ENCODE measurements around the gene VPS51. TPM values are rescaled to one million over a fixed set of nuclear protein-coding genes. Genes with fewer than 3 reads are reported as not detected.

VPS51 gene
- total and polyA plus RNA-seq, 2 of the 13 experiments (the other 11 are each of a cell fraction or from before 2014, with no cell fraction given), result 76.3 to 90.6 TPM

DNA sequence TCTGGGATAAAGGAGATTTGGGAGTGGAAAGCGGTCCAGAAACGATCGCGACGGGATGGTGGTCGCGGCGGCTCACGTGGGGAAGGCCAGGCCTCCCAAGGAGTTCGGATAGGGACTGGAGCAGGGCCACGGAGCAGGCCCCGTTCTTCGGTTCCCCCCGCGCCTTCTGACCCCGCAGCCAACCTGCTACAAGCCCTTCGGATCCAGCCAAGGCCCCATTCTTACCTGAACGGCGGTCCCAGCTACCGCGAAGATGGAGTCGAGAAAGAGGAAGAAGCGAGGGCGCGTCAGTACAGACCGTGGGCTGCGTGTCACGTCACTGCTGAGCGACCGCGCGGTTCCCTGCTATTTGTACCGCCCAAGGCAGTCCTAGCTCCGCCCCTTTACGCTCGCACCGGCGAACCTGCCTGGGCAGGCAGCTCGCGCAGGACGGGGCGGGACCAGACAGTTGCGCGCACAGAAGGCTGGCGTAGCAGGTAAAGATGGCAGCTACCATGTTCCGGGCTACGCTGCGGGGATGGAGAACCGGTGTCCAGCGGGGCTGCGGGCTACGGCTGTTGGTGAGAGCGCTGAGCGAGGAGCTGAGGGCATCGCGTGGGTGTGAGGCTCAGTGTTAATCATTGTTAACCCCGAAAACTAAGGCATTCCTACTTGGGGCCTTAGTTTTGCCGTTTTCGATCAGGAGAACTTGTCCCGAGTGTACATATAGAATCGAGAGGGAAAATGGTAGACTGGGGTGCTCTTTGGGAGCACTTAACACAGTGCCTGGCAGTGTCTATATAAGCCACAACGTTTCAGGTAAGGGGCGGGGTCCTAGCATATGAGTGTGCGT is 26.1 kb downstream of the VPS51 start, which contains the start of the genes FAU and MRPL49 (continued):
- TF ChIP-seq, protein P1, sequence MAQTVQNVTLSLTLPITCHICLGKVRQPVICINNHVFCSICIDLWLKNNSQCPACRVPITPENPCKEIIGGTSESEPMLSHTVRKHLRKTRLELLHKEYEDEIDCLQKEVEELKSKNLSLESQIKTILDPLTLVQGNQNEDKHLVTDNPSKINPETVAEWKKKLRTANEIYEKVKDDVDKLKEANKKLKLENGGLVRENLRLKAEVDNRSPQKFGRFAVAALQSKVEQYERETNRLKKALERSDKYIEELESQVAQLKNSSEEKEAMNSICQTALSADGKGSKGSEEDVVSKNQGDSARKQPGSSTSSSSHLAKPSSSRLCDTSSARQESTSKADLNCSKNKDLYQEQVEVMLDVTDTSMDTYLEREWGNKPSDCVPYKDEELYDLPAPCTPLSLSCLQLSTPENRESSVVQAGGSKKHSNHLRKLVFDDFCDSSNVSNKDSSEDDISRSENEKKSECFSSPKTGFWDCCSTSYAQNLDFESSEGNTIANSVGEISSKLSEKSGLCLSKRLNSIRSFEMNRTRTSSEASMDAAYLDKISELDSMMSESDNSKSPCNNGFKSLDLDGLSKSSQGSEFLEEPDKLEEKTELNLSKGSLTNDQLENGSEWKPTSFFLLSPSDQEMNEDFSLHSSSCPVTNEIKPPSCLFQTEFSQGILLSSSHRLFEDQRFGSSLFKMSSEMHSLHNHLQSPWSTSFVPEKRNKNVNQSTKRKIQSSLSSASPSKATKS (CRISPR knock-in tag; IDR thresholded peaks at IDR 0.05), result no peak
- TF ChIP-seq, protein P2, sequence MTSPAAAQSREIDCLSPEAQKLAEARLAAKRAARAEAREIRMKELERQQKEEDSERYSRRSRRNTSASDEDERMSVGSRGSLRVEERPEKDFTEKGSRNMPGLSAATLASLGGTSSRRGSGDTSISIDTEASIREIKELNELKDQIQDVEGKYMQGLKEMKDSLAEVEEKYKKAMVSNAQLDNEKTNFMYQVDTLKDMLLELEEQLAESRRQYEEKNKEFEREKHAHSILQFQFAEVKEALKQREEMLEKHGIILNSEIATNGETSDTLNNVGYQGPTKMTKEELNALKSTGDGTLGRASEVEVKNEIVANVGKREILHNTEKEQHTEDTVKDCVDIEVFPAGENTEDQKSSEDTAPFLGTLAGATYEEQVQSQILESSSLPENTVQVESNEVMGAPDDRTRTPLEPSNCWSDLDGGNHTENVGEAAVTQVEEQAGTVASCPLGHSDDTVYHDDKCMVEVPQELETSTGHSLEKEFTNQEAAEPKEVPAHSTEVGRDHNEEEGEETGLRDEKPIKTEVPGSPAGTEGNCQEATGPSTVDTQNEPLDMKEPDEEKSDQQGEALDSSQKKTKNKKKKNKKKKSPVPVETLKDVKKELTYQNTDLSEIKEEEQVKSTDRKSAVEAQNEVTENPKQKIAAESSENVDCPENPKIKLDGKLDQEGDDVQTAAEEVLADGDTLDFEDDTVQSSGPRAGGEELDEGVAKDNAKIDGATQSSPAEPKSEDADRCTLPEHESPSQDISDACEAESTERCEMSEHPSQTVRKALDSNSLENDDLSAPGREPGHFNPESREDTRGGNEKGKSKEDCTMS (CRISPR knock-in tag; conservative IDR thresholded peaks at IDR 0.05), result no peak
- TF ChIP-seq HDAC2 (CRISPR knock-in tag; IDR thresholded peaks at IDR 0.05) (peak; percentile 79), ZNF501 (CRISPR knock-in tag; IDR thresholded peaks at IDR 0.05) (peak; percentile 81), ZNF230 (CRISPR knock-in tag; IDR thresholded peaks at IDR 0.05) (peak; percentile 74; the same call in 1 of the 2 replicates), ERF (CRISPR knock-in tag; IDR thresholded peaks at IDR 0.05) (peak; percentile 85), NCOA1 (CRISPR knock-in tag; IDR thresholded peaks at IDR 0.05) (no peak), ZFP36L2 (CRISPR knock-in tag; IDR thresholded peaks at IDR 0.05) (no peak), NFE2L2 (IDR thresholded peaks at IDR 0.05; ENCODE audit: low read length) (no peak), PCBP1 (IDR thresholded peaks at IDR 0.05; ENCODE audit: borderline replicate concordance, low read depth, low read length) (no peak), ZNF775 (CRISPR knock-in tag; IDR thresholded peaks at IDR 0.05; ENCODE audit: borderline replicate concordance) (peak; percentile 55; the same call in 1 of the 2 replicates), ZNF674 (CRISPR knock-in tag; IDR thresholded peaks at IDR 0.05; ENCODE audit: low read depth) (no peak), KLF12 (CRISPR knock-in tag; IDR thresholded peaks at IDR 0.05; ENCODE audit: borderline replicate concordance) (0 out of 2 replicates have a peak, but pooled peaks have one; percentile 44), BCL6 (CRISPR knock-in tag; IDR thresholded peaks at IDR 0.05) (0 out of 2 replicates have a peak, but pooled peaks have one; percentile 14), ZNF572 (CRISPR knock-in tag; IDR thresholded peaks at IDR 0.05) (no peak), ZNF670 (CRISPR knock-in tag; IDR thresholded peaks at IDR 0.05; ENCODE audit: borderline replicate concordance) (peak; percentile 85), HNRNPLL (IDR thresholded peaks at IDR 0.05; ENCODE audit: low read depth, low read length, poor library complexity, severe bottlenecking) (peak; percentile 96), ZNF33A (CRISPR knock-in tag; IDR thresholded peaks at IDR 0.05; ENCODE audit: borderline replicate concordance) (no peak), CENPX (CRISPR knock-in tag; IDR thresholded peaks at IDR 0.05) (no peak), DMAP1 (CRISPR knock-in tag; IDR thresholded peaks at IDR 0.05) (peak; percentile 58)
- TF ChIP-seq, protein P3, sequence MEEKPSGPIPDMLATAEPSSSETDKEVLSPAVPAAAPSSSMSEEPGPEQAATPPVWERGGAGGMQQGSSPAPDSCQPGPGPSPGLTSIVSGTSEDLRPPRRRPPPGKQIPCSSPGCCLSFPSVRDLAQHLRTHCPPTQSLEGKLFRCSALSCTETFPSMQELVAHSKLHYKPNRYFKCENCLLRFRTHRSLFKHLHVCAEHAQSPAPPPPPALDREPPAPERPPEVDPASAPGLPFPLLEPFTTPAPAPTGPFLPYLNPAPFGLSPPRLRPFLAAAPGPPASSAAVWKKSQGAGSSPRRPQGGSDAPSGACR (CRISPR knock-in tag; IDR thresholded peaks at IDR 0.05), result no peak
- TF ChIP-seq, protein P4, sequence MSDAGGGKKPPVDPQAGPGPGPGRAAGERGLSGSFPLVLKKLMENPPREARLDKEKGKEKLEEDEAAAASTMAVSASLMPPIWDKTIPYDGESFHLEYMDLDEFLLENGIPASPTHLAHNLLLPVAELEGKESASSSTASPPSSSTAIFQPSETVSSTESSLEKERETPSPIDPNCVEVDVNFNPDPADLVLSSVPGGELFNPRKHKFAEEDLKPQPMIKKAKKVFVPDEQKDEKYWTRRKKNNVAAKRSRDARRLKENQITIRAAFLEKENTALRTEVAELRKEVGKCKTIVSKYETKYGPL (CRISPR knock-in tag; IDR thresholded peaks at IDR 0.05), result peak; percentile 17; the same call in 1 of the 2 replicates
